ENCODE results near the gene ADAMTS14.

GRCh38 chr10:70704211-70704610, 31.9 kb downstream of the ADAMTS14 start:
- TF ChIP-seq, protein P1, sequence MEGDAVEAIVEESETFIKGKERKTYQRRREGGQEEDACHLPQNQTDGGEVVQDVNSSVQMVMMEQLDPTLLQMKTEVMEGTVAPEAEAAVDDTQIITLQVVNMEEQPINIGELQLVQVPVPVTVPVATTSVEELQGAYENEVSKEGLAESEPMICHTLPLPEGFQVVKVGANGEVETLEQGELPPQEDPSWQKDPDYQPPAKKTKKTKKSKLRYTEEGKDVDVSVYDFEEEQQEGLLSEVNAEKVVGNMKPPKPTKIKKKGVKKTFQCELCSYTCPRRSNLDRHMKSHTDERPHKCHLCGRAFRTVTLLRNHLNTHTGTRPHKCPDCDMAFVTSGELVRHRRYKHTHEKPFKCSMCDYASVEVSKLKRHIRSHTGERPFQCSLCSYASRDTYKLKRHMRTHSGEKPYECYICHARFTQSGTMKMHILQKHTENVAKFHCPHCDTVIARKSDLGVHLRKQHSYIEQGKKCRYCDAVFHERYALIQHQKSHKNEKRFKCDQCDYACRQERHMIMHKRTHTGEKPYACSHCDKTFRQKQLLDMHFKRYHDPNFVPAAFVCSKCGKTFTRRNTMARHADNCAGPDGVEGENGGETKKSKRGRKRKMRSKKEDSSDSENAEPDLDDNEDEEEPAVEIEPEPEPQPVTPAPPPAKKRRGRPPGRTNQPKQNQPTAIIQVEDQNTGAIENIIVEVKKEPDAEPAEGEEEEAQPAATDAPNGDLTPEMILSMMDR (IDR thresholded peaks at IDR 0.05), result no peak
- TF ChIP-seq POLR2AphosphoS5 (IDR thresholded peaks at IDR 0.05) (no peak), POLR2A (IDR thresholded peaks at IDR 0.05) (no peak), EP300 (IDR thresholded peaks at IDR 0.05) (no peak)
